HG03066 (cell line): ENCODE results near the gene ASPRV1.
"Not testable (repeated sequence)": the region's sequence is repeated elsewhere in the genome, so short reads cannot be mapped to it uniquely, and the experiment has no call there.

Experiments
- ATAC-seq: cut with Tn5 transposase; IDR thresholded peaks from one replicate; pipeline ENCODE4 v1.9.1; 2021; ENCODE audit warnings: low read depth; ENCODE audit not compliant: unreplicated experiment

The ASPRV1 gene

DNA sequence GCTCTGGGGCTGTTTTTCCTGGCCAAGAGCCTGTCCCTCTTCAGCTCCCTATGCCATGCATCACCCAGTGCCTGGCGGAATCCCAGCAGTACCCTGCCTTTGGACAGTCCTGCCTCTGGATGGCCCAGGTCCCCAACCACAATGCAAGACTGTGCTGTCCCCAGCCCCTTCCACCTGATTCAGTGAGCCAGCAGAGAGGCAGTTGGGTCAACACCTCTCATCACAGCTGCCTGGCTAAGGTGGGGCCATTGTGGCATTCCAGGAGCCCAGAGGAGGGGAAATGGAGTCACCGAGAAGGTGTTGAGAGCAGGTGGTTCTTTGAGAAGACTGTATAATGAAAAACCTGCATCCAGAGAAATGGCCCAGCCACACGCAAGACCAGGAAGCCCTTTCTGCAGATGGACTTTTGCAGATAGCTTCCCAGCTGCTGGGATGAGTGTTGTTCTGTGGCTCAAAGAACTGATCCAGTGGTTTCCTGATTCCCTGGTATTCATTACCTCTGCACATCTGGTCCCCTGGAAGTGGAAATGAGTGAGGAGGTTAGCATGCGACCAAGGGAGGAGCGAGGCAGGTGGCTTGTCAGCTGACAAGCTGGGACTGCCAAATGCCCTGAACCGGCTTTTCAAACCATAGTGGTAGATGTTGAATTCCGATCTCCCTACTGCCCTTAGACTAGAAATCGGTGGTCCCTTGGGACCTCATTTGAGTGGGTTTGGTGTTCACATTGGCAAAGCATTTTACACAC, 1.7 kb upstream of the ASPRV1 start:
- ATAC-seq, result no peak

DNA sequence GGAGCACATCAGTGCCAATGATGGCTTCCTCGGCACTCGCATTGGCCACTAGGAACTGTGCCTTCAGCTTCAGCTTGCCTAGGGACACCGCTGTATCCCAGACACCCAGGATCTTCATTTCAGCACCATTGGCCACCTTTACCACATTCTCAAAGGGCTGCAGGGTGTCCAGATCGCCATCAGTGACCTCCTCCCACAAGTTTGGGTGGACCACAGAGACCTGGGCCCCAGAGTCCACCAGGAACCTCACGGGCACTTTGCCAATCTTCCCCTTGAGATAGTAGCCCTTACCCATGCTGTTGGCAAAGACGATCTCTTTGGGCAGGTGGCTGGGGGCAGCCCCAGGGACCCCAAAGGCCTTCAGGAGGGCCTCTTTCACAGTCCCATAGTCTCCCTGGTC, 610 bp downstream of the ASPRV1 start:
- no peak for ATAC-seq

DNA sequence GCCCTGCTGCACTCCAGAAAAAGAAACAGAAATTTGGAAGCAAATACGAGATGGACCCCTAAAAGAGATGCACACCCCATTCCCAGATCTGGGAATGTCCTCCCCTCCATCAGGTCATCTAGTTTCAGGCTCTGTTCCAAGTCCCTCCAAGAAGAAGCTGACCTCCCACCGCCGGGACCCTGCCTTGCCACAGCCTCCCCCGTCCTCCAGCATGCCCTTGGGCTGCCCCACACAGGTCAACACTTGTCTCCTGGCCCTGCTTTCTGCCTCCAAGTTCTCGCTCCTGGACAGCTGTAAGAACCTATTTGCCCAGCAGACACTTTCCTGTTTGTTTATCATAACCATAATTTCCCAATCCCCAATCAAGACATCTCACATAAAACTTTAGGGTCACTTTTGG, 2.0 kb downstream of the ASPRV1 start:
- no peak for ATAC-seq

DNA sequence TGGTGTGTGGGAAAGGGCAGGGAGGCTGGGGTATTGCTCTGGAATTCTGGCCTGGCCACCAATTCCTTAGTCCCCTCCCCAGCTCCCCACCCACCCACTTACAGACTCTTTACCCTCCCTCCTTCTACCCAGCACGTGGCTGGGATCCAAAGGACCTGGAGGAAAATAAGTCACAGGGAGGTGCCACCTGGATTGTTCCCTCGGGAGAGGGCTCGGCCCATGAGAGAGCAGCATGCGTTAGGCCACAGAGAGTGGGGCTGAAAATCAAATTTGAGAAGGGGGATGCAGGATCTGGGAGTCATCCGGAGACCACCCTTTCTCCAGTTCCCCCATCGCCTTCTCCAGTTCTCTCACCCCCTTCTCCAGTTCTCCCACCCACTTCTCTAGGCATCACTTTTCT, 3.0 kb downstream of the ASPRV1 start:
- no peak for ATAC-seq

DNA sequence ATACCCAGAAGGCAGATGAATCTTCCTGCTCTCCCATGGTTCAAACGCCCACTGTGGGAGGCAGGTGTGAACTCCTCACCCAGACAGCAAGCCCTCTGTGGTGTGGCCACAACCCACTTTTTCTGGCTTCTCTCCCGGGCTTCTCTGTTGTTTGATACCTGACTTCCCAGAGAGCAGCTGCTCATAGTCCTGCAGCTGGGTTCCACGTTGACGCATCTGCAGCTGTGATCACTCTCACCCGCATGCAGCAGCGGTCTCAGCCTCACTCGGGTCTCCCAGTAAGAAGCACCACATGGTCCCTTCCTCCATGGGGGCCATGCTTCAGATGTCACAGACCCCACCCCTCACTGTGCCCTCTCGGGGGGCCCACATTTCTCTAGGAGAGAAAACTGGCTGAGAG, 3.5 kb downstream of the ASPRV1 start:
- ATAC-seq, result no peak

DNA sequence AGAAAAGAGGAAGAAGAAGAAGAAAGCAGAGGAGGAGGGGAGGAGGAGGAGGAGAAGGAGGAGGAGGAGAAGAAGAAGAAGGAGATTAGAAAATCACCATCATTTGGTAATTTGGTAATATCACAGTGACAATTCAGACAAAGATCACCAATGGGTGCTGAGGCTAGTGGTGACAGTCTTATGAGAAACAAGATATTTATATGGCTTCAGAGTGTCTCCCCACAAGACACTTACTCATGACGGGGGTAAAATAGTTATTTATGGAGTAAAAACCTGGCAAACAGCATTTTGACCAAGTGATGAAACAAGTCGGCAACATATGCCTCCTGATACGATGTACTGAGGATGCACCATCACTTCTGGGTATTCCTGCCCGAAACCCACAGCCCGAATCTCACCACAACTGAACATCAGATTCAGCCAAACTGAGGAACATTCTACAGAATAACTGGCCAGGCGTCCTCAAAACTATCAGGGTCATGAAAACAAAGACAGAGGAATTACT, 4.9 kb downstream of the ASPRV1 start:
- no peak for ATAC-seq

DNA sequence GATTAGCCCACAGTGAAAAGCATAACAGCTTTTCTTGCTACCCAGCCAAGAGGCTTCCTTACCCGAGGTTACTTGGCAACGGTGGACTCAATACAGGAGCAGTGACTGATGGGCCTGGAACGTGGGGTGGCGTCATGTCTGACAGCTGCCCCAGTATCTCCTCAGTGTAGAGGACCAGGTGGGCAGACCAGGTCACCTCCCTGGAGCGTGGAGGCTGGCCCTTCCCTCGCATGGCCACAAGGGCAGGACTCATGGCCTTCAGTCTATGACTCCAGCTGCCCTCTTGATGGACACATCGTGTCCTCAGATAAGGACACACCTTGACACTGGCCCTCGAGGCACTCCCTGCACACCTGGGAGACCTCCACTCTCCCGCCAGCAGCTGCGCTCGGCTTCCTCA, 6.4 kb downstream of the ASPRV1 start:
- no peak for ATAC-seq

DNA sequence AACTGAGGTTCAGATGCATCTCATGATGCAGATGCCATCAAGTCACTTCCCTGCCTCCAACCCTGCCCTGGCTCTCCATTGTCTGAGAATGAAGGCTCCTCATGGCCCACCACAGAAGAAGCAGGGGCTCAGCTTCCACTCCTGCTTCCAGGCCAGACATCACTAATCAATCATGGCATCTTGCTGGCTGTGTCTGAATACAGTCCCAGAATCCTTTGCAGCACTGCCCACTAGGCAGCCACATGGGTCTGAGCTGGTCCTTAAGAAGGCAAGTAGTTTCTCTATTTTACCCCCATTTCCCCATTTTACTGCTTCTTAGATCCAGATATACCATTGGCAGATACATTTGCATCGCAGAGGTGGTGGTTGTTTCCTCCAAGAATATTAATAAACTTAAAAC, 7.3 kb downstream of the ASPRV1 start:
- no peak for ATAC-seq

DNA sequence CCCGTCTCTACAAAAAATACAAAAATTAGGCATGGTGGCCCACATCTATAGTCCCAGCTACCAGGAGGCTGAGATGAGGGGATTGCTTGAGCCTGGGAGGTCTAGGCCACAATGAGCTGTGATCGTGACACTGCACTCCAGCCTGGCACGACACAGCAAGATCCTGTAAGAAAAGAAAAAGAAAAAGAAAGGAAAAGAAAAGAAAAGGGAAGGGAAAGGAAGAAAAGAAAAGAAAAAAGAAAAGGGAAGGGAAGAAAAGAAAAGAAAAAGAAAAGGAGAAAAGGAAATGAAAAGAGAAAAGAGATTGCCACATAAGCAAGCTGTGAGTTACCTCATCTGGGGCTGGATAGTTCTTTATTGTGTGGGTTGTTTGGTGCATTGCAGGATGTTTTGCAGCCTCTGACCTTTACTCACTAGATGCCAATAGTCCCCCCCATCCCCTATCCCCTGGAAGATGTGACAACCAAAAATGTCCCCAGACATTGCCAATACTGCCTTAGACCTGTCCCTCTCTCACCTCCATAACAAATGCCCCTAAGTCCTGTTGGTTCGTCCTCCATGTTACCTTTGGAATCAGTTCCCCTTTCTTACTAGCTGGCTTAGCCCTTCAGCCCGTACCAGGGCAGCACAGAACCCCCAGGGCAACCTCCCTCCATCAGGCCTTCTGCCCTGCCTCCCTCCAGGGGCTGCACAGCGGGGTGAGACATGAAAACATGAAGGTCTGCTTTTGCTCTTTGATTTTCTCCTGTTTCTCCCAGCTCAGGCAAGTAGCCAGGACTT, 8.9 kb downstream of the ASPRV1 start:
- ATAC-seq, result no peak

DNA sequence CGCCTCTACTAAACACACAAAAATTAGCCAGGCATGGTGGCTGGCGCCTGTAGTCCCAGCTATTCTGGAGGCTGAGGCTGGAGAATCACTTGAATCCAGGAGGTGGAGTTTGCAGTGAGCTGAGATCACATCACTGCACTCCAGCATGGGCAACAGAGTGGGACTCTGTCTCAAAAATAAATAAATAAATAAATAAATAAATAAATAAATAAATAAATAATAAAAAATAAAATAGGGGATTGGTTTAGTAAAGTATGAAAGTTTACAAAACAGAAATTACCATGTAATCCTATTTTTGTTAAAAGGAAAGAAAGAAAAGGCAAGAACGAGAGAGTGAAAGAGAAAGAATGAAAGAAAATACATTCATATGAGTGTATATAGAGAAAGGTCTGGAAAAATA, 10.8 kb downstream of the ASPRV1 start:
- ATAC-seq, result not testable (repeated sequence)

DNA sequence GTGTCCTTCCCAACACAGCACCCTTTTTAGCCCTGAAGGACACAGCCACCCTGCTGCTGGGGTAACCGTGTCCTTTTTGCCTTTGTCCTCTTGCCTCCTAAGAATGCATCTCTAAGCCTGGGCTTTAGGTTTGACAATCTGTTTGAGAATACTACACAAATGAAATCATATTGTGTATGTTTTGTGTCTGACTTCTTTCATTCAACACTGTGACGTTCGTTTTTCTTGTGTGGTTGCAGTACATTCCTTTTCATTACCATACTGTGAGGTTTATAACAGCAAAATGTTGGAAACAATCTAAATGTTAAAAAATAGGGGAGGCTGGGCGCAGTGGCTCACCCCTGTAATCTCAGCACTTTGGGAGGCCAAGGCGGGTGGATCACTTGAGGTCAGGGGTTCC, 11.2 kb downstream of the ASPRV1 start:
- no peak for ATAC-seq

DNA sequence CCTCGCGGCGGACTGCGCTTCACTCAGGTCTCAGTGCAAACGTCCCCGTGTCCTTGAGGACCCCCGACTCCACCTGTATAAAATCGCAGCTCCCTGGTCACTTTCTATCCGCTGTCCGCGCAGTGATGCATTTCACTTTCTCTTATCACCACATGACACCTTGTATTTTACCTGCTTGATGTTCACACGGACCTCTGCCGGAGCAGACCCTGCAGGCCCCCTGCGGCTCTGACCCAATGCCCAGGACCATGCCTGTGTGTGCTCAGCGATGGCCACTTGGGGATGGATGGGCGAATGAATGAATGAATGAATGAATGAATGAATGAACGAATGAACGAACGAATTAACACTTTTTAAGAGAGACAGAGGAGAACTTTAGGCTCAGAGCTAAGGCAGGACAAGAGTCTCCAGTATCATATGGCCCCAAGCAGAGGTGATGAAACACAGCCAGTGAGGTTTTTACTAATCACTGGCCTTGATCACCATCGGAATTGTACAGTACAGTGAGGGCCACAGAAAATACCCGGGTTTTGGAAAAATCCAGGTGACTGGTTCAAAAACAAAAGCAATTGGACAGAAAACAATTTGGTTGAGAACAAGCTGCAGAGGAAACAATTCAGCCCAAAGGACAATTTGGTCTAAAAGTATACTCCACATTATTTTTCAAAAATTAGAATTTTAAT, 12.3 kb downstream of the ASPRV1 start:
- ATAC-seq, result no peak

DNA sequence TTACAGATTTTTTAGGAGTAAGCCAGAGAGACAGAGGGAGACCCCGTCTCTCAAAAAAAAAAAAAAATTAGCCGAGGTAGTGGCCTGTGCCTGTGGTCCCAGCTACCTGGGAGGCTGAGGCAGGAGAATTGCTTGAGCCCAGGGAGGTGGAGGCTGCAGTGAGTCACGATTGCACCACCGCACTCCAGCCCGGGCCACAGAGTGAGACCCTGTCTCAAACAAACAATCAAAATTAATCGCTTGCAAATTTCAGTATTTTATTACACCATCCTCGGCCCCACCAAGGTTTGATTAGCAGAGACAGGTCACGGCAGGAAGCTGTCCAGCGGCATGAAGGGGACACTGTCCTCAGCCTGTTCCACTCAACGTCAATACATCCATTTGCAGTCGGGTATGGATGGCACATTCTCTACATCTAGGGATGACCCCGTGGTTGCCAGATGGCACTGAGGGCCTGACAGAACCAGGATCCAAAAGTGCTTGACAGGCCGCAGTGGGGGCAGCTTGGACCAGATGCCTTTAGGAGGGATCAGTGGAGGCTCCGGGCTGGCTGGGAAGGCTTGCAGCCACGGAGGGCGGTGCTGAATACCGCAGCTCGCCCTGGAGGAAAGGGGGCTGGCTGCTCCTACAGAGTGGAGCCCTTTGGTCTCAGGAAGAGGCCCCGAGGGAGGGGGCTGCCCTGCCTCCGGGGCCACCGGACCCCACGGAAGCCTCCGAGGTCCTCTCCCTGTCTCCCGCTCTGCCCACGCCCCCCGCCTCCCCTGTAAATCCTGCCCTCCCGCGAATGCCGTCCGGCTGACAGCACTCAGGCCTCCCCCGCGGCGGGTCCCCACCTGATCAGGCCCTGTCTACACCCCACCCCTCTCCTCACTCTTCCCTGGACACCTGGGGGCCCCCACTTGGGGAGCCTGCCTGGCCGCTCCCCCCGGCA, 13.1 kb downstream of the ASPRV1 start:
- no peak for ATAC-seq

DNA sequence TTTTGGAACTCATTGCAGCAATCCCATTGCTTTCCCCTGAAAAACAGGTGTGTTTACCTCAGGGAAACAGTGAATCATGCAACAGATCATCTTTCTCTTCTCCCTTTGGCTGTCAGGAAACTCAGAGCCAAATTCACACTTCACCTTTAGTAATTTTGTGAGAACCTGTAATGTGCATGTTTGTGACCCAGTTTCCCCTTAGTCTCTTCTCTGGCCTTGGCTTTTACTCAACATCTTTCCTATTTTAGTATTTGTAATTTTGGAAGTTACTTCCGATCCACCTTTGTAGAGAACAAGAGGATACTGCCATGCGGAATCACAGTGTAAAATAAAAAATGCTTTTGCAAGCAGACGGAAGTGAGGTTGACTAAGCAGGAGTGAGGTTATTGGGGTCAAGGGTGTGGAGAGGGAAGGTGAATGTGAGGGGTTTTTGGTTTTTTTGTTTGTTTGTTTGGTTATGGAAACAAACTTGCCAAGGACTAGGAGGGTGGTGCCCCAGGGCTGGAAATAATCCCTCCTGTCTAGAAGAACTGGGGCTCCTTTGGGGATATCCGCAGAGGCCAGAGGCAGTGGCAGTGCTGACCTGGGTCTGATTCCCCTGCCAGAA, 14.0 kb downstream of the ASPRV1 start:
- ATAC-seq, result no peak

DNA sequence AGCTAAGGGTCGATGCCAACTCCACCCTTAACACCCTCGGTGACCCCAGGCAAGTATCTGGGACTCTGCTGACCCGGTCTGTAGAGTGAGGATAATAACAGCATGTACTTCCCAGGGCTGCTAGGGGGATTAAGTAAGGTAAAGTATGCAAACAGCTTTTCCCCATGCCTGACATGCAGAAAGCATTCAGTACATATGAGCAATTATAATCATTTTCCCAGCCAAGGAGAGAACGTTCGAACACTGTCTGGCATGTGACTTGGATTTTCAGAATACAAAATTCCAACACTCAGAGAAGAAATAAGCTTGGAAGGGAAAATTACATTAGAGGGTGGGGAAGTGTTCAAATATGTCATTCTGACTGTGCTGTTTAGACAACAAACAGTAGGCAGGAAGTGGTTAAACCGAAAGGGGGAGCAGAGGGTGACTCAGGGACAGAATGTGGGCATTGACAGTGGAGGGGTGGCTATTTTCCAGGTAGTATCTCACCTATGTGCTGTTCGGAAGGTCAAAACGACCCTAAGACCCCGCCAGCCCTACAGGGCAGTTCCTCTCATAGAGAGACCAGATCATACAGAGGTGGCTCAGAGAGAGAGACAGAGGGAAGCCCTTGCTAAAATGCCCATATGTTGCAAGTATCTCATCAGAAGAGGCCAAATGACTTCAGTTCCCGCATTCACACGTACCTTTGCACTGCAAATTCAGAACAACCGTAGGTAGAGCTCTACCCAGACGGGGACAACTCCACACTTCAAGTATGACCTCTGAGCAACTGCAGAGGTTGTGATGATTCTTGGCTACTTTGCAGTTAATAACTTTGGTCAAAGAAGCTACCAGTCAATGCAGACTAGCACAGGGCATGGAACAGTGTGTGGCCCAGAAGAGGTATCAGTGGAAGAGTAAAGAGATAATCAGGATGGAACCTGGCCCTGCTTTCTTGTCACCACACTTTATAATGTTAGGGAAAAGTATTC, 14.8 kb downstream of the ASPRV1 start:
- no peak for ATAC-seq

DNA sequence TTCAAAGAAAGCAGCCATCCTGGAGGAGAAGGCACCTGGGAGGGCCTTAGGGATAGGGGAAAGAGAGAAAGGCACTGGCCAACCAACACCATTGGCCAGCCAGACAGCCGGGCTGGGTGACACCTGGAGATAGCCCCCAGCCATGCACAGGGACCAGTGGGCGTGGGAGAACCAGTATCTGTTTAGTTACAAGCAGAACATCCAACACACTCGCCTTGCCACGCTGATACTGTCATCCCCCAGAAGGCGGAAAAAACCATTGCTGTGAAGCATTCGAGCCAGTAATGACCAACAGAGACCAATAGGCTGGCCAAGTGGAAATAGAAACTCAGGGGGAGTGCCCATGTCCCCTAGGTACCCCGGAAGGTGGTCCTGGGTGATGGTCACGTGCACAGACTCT, 15.5 kb downstream of the ASPRV1 start:
- no peak for ATAC-seq

DNA sequence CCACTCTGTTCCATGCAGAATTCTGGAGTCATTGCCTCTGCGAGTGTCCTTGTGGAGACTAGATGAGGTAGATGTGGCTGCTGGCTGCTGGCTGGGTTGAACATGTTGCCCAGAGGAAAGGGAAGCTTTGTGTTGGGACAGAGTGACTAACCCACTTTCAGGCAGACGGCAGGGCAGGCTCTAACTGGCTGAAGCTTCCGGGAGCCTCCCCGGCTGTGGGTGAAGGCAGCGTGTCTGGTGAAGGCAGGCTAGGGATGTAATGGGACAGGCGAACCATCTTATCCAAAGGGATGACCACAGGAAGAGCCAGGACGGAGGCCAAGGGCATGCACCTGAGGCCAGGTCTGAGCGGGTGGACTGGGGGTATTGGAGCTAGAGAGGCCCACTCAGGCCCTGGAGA, 16.0 kb downstream of the ASPRV1 start:
- ATAC-seq, result no peak

DNA sequence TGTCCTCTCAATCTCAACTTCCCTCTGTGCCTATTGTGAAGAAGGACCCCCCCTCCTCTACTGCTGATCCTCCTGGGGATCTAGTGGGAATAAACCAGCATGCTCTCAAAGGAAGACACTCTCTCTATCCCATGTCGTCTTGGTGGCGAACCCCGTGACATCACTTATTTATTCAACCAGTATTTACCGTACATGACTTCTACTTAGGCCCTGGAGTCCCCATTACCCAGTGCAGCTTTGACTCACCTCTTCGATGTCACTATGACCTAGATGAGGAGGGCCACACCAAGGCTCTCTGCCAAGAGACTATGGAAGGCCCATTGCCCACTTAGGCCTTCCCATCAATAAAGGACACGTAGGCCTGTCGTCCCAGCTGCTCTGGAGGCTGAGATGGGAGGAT, 16.7 kb downstream of the ASPRV1 start:
- ATAC-seq, result no peak
